Measurements from ENCODE around the gene BRSK2.

BRSK2 gene

DNA sequence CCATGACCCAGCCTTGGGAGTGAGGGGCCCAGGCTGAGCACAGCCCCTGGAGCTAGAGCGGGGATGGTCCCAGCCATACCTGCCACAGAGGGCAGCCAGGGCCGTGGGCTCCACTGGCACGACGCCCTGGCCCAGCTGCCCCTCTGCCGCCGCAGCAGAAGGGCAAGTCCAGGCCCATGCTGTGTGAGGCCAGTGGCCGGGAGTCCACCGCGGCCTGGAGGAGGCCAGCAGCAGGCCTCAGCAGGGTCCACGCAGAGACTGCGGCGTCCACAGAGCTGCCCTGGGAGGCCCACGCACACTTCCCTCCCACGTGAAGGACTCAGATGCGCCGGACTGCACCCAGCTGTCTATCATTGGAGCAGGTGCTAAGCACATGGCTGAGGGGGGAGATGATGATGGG, 73.3 kb downstream of the BRSK2 start:
- peaks cover 0 to 20% of the 10 kb centered on the region in 2 experiments; a peak in 1 of 3 replicates for H3K36me3 ChIP-seq (ENCODE audit: control insufficient read depth in 2 of 2, insufficient read depth in 1 of 2, low read length in 2 of 2)
- TF ChIP-seq ZBTB17 (tag by site-specific recombination; IDR thresholded peaks at IDR 0.05), result no peak
- TF ChIP-seq ZNF768 (tag by site-specific recombination; IDR thresholded peaks at IDR 0.05), result no peak
- TF ChIP-seq, protein P1, sequence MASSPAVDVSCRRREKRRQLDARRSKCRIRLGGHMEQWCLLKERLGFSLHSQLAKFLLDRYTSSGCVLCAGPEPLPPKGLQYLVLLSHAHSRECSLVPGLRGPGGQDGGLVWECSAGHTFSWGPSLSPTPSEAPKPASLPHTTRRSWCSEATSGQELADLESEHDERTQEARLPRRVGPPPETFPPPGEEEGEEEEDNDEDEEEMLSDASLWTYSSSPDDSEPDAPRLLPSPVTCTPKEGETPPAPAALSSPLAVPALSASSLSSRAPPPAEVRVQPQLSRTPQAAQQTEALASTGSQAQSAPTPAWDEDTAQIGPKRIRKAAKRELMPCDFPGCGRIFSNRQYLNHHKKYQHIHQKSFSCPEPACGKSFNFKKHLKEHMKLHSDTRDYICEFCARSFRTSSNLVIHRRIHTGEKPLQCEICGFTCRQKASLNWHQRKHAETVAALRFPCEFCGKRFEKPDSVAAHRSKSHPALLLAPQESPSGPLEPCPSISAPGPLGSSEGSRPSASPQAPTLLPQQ (tag by site-specific recombination; IDR thresholded peaks at IDR 0.05), result no peak
- no peak for TF ChIP-seq ZNF157 (tag by site-specific recombination; IDR thresholded peaks at IDR 0.05)
- TF ChIP-seq, protein P2, sequence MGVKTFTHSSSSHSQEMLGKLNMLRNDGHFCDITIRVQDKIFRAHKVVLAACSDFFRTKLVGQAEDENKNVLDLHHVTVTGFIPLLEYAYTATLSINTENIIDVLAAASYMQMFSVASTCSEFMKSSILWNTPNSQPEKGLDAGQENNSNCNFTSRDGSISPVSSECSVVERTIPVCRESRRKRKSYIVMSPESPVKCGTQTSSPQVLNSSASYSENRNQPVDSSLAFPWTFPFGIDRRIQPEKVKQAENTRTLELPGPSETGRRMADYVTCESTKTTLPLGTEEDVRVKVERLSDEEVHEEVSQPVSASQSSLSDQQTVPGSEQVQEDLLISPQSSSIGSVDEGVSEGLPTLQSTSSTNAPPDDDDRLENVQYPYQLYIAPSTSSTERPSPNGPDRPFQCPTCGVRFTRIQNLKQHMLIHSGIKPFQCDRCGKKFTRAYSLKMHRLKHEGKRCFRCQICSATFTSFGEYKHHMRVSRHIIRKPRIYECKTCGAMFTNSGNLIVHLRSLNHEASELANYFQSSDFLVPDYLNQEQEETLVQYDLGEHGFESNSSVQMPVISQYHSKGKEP (tag by site-specific recombination; IDR thresholded peaks at IDR 0.05), result no peak
- TF ChIP-seq ZNF10 (tag by site-specific recombination; IDR thresholded peaks at IDR 0.05), result no peak
- no peak for TF ChIP-seq ZNF16 (tag by site-specific recombination; IDR thresholded peaks at IDR 0.05; ENCODE audit: low read depth)
- TF ChIP-seq, protein P3, sequence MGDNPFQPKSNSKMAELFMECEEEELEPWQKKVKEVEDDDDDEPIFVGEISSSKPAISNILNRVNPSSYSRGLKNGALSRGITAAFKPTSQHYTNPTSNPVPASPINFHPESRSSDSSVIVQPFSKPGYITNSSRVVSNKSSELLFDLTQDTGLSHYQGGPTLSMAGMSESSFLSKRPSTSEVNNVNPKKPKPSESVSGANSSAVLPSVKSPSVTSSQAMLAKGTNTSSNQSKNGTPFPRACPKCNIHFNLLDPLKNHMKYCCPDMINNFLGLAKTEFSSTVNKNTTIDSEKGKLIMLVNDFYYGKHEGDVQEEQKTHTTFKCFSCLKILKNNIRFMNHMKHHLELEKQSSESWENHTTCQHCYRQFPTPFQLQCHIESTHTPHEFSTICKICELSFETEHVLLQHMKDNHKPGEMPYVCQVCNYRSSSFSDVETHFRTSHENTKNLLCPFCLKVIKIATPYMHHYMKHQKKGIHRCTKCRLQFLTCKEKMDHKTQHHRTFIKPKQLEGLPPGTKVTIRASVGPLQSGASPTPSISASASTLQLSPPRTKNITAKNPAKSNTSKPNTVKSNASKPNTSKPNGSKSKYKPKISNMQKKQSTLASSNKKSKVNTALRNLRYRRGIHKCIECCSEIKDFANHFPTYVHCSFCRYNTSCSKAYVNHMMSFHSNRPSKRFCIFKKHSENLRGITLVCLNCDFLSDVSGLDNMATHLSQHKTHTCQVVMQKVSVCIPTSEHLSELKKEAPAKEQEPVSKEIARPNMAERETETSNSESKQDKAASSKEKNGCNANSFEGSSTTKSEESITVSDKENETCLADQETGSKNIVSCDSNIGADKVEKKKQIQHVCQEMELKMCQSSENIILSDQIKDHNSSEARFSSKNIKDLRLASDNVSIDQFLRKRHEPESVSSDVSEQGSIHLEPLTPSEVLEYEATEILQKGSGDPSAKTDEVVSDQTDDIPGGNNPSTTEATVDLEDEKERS (tag by site-specific recombination; IDR thresholded peaks at IDR 0.05), result no peak
- no peak for TF ChIP-seq ZNF121 (tag by site-specific recombination; IDR thresholded peaks at IDR 0.05)
- TF ChIP-seq ZNF248 (tag by site-specific recombination; IDR thresholded peaks at IDR 0.05), result no peak
- no peaks in the 10 kb centered on the region for H3K9me3 ChIP-seq (ENCODE audit: control insufficient read depth, insufficient read depth, low read depth, low read length)
- H3K4me1 ChIP-seq (ENCODE audit: control insufficient read depth, insufficient read depth, low read length), result no peaks in the 10 kb centered on the region
- H3K27ac ChIP-seq (ENCODE audit: extremely low read depth, low read depth, low read length), result no peak overlapping the region
- no peak overlapping the region for H3K4me3 ChIP-seq (ENCODE audit: low read depth, low read length)
- CTCF ChIA-PET, result interaction anchor here (1.4 kb wide), 1 partner anchor 53 kb away, joined by 5 read pairs; no protein-coding TSS in a partner anchor
- POLR2A ChIA-PET, result interaction anchor here (0.5 kb wide), 1 partner anchor 425 kb away, joined by 3 read pairs; no protein-coding TSS in a partner anchor

DNA sequence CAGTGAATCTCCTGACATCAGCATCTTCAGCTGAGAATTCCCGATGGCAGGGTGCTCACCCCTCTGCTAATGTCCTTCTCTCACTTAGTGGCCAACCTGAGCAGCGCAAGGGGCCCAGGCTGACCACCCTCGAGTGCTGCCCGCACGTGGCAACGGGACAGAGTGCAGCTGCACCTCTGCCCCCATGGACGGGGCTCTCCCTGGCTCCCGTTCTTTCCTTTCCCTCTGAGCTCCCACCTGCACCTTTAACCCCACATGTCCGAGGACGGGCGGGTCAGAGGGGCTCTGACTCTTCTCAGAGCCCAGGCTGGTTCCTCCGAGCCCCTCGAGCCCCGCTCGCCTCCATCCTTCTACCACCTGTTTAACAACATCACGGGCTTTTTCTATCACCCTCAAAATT, 77.0 kb downstream of the BRSK2 start:
- Histone ChIP-seq H3K4me1 (ENCODE audit: control insufficient read depth, insufficient read depth, low read length) (no peaks in the 10 kb centered on the region), H3K9me3 (ENCODE audit: control insufficient read depth, insufficient read depth, low read depth, low read length) (no peaks in the 10 kb centered on the region), H3K4me3 (ENCODE audit: low read depth, low read length) (no peak overlapping the region), H3K36me3 (ENCODE audit: control insufficient read depth in 2 of 2, insufficient read depth in 1 of 2, low read length in 2 of 2) (peaks cover 0 to 26% of the 10 kb centered on the region in 2 experiments; a peak in 1 of 3 replicates), H3K27ac (ENCODE audit: extremely low read depth, low read depth, low read length) (no peak overlapping the region)
- POLR2A ChIA-PET, result no interaction called here
- CTCF ChIA-PET, result interaction anchor here (1.1 kb wide), 1 partner anchor 532 kb away, joined by 4 read pairs; no protein-coding TSS in a partner anchor
- no peak for TF ChIP-seq ZFP69B (tag by site-specific recombination; IDR thresholded peaks at IDR 0.05)
- TF ChIP-seq ZNF501 (tag by site-specific recombination; IDR thresholded peaks at IDR 0.05), result no peak
- no peak for TF ChIP-seq KLF7 (tag by site-specific recombination; IDR thresholded peaks at IDR 0.05; ENCODE audit: borderline replicate concordance)
- TF ChIP-seq ZSCAN16 (tag by site-specific recombination; IDR thresholded peaks at IDR 0.05), result no peak
- no peak for TF ChIP-seq OVOL3 (tag by site-specific recombination; IDR thresholded peaks at IDR 0.05)
- TF ChIP-seq, protein P4, sequence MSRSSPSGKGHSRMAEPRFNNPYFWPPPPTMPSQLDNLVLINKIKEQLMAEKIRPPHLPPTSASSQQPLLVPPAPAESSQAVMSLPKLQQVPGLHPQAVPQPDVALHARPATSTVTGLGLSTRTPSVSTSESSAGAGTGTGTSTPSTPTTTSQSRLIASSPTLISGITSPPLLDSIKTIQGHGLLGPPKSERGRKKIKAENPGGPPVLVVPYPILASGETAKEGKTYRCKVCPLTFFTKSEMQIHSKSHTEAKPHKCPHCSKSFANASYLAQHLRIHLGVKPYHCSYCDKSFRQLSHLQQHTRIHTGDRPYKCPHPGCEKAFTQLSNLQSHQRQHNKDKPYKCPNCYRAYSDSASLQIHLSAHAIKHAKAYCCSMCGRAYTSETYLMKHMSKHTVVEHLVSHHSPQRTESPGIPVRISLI (tag by site-specific recombination; IDR thresholded peaks at IDR 0.05), result no peak
- TF ChIP-seq ZNF658 (tag by site-specific recombination; IDR thresholded peaks at IDR 0.05), result no peak
- TF ChIP-seq ZNF514 (tag by site-specific recombination; IDR thresholded peaks at IDR 0.05), result no peak
- no peak for TF ChIP-seq ZNF138 (tag by site-specific recombination; IDR thresholded peaks at IDR 0.05; ENCODE audit: borderline replicate concordance)
- TF ChIP-seq ZNF341 (tag by site-specific recombination; IDR thresholded peaks at IDR 0.05; ENCODE audit: low read depth), result no peak
- no peak for TF ChIP-seq SP3 (tag by site-specific recombination; IDR thresholded peaks at IDR 0.05)
- TF ChIP-seq ZFP41 (tag by site-specific recombination; IDR thresholded peaks at IDR 0.05; ENCODE audit: borderline replicate concordance), result no peak
- TF ChIP-seq, protein P5, sequence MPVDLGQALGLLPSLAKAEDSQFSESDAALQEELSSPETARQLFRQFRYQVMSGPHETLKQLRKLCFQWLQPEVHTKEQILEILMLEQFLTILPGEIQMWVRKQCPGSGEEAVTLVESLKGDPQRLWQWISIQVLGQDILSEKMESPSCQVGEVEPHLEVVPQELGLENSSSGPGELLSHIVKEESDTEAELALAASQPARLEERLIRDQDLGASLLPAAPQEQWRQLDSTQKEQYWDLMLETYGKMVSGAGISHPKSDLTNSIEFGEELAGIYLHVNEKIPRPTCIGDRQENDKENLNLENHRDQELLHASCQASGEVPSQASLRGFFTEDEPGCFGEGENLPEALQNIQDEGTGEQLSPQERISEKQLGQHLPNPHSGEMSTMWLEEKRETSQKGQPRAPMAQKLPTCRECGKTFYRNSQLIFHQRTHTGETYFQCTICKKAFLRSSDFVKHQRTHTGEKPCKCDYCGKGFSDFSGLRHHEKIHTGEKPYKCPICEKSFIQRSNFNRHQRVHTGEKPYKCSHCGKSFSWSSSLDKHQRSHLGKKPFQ (tag by site-specific recombination; IDR thresholded peaks at IDR 0.05), result no peak

Measured in HEK293 (cell line).